Fibroblast of upper back skin (primary cell): ENCODE results near the gene C17orf67.
"Not testable (repeated sequence)": the region's sequence is repeated elsewhere in the genome, so short reads cannot be mapped to it uniquely, and the experiment has no call there.

Experiments used
- DNase-seq: peaks from one replicate; pipeline ENCODE4 v3.0.0-alpha.2; 2013

The C17orf67 gene

GRCh38 chr17:56770427-56770826, 63.3 kb downstream of the C17orf67 start:
- no peak for DNase-seq

GRCh38 chr17:56765449-56765848, 68.3 kb downstream of the C17orf67 start:
- no peak for DNase-seq

GRCh38 chr17:56762988-56763387, 70.7 kb downstream of the C17orf67 start:
- no peak for DNase-seq

GRCh38 chr17:56762144-56762543, 71.6 kb downstream of the C17orf67 start:
- no peak for DNase-seq

GRCh38 chr17:56761387-56761786, 72.3 kb downstream of the C17orf67 start:
- no peak for DNase-seq

GRCh38 chr17:56757611-56758010, 76.1 kb downstream of the C17orf67 start:
- DNase-seq, result not testable (repeated sequence)

GRCh38 chr17:56756536-56756935, 77.2 kb downstream of the C17orf67 start:
- peak; percentile 94 for DNase-seq

GRCh38 chr17:56755310-56755709, 78.4 kb downstream of the C17orf67 start:
- no peak for DNase-seq

GRCh38 chr17:56754523-56755208, 79.1 kb downstream of the C17orf67 start:
- peak; percentile 60 for DNase-seq

GRCh38 chr17:56752263-56752836, 81.4 kb downstream of the C17orf67 start:
- peak; percentile 21 for DNase-seq

- peak; percentile 8 for DNase-seq
Measured at GRCh38 chr17:56751145-56751738, 82.5 kb downstream of the C17orf67 start.

- DNase-seq, result no peak
Measured at GRCh38 chr17:56744721-56745120, 89.0 kb downstream of the C17orf67 start.

GRCh38 chr17:56742601-56743000, 91.1 kb downstream of the C17orf67 start:
- peak; percentile 20 for DNase-seq
